Measurements from ENCODE around the gene GRK5. TPM values are rescaled to one million over a fixed set of nuclear protein-coding genes. Genes with fewer than 3 reads are reported as not detected.

Gene GRK5
- 3.1 and 4.9 TPM in 2 replicates for total RNA-seq

GRCh38 chr10:119207366-119207666, at the start of gene GRK5:
TSS of gene GRK5 (plus strand) at chr10:119207571. CDS start at chr10:119207918, 347 bp downstream.

GRCh38 chr10:119165171-119166117, 41.9 kb upstream of the GRK5 start, which contains the start of gene SFXN4:
TSS of gene SFXN4 (minus strand) at chr10:119165714. CDS start at chr10:119165647, 67 bp downstream.

GRCh38 chr10:119178372-119179119, 28.8 kb upstream of the GRK5 start, which contains the start of gene PRDX3:
TSS of gene PRDX3 (minus strand) at chr10:119178812. CDS start at chr10:119178790, 22 bp downstream.

Other genes with a start within 250 kb of the GRK5 start
- 0.68 and 2.1 TPM in 2 replicates for gene NANOS1, start 177.9 kb upstream of the GRK5 start, total RNA-seq
- gene EIF3A, start 126.8 kb upstream of the GRK5 start, total RNA-seq: 179 and 222 TPM in 2 replicates
- gene DENND10, start 103.5 kb upstream of the GRK5 start, total RNA-seq: 48.5 and 72.3 TPM in 2 replicates
- 24.3 and 30.4 TPM in 2 replicates for gene SFXN4, start 41.9 kb upstream of the GRK5 start, total RNA-seq
- gene PRDX3, start 28.8 kb upstream of the GRK5 start, total RNA-seq: 120 and 172 TPM in 2 replicates